Measurements from ENCODE around the gene ZNF827. TPM values are rescaled to one million over a fixed set of nuclear protein-coding genes. Genes with fewer than 3 reads are reported as not detected.

Gene ZNF827
- total RNA-seq, 4 donors from 2014 or later, result 3.0 to 11.0 (median 8.8) TPM

DNA sequence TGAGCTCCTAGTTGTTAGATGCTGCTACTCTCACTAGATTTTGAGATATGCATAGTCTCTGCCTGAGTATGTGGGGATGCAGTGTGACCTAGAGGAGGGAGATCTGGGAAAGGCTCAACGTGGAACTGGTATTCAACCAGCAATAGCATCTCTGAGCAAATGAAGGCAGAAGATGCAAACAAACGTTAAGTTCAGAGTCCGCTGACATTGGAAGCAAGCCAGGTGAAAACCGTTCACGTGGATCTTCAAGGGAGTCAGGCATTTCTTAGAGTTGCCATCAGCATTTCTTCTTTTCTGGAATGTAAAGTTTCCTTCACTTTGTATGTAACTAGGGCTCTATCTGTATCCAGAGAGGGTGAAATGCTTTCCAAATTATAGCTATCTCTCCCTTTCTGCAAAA lies 198.8 kb downstream of the ZNF827 start:
- 56% methylated on average over 5 of the region's 5 CpGs for WGBS
- Histone ChIP-seq H3K4me1 (peaks cover 21% of the 10 kb centered on the region), H3K9me3 (no peaks in the 10 kb centered on the region), H3K27me3 (no peaks in the 10 kb centered on the region), H3K36me3 (no peaks in the 10 kb centered on the region), H3K4me3 (no peak overlapping the region), H3K27ac (no peak overlapping the region)
- no peak for TF ChIP-seq POLR2A (IDR thresholded peaks at IDR 0.05)
- TF ChIP-seq POLR2AphosphoS5 (IDR thresholded peaks at IDR 0.05), result no peak
- no peak for TF ChIP-seq EP300 (IDR thresholded peaks at IDR 0.05)
- TF ChIP-seq, protein P1, sequence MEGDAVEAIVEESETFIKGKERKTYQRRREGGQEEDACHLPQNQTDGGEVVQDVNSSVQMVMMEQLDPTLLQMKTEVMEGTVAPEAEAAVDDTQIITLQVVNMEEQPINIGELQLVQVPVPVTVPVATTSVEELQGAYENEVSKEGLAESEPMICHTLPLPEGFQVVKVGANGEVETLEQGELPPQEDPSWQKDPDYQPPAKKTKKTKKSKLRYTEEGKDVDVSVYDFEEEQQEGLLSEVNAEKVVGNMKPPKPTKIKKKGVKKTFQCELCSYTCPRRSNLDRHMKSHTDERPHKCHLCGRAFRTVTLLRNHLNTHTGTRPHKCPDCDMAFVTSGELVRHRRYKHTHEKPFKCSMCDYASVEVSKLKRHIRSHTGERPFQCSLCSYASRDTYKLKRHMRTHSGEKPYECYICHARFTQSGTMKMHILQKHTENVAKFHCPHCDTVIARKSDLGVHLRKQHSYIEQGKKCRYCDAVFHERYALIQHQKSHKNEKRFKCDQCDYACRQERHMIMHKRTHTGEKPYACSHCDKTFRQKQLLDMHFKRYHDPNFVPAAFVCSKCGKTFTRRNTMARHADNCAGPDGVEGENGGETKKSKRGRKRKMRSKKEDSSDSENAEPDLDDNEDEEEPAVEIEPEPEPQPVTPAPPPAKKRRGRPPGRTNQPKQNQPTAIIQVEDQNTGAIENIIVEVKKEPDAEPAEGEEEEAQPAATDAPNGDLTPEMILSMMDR (IDR thresholded peaks at IDR 0.05), result no peak
- DNase-seq (ENCODE audit: low spot score in 2 of 2), result no peak

GRCh38 chr4:145736241-145736831 lies 202.3 kb downstream of the ZNF827 start:
- WGBS, result 28% methylated on average over 6 of the region's 9 CpGs
- no peaks in the 10 kb centered on the region for H3K36me3 ChIP-seq
- peaks cover 48% of the 10 kb centered on the region for H3K4me1 ChIP-seq
- H3K9me3 ChIP-seq, result no peaks in the 10 kb centered on the region
- peak overlapping the region; percentile 97 for H3K27ac ChIP-seq
- TF ChIP-seq POLR2A (IDR thresholded peaks at IDR 0.05) (no peak), POLR2AphosphoS5 (IDR thresholded peaks at IDR 0.05) (no peak), EP300 (IDR thresholded peaks at IDR 0.05) (no peak)
- TF ChIP-seq, protein P1 (IDR thresholded peaks at IDR 0.05), result no peak
- H3K27me3 ChIP-seq, result no peaks in the 10 kb centered on the region
- DNase-seq (ENCODE audit: low spot score in 2 of 2), result no peak
- H3K4me3 ChIP-seq, result no peak overlapping the region

GRCh38 chr4:145735827-145736226 lies 202.8 kb downstream of the ZNF827 start:
- Histone ChIP-seq H3K9me3 (no peaks in the 10 kb centered on the region), H3K36me3 (no peaks in the 10 kb centered on the region), H3K27ac (peak overlapping the region; percentile 97), H3K4me3 (no peak overlapping the region), H3K4me1 (peaks cover 53% of the 10 kb centered on the region), H3K27me3 (no peaks in the 10 kb centered on the region)
- TF ChIP-seq POLR2A (IDR thresholded peaks at IDR 0.05) (no peak), POLR2AphosphoS5 (IDR thresholded peaks at IDR 0.05) (no peak), EP300 (IDR thresholded peaks at IDR 0.05) (no peak)
- TF ChIP-seq, protein P1 (IDR thresholded peaks at IDR 0.05), result no peak
- DNase-seq (ENCODE audit: low spot score in 2 of 2), result no peak
- 64% methylated on average over 4 of the region's 4 CpGs for WGBS

DNA sequence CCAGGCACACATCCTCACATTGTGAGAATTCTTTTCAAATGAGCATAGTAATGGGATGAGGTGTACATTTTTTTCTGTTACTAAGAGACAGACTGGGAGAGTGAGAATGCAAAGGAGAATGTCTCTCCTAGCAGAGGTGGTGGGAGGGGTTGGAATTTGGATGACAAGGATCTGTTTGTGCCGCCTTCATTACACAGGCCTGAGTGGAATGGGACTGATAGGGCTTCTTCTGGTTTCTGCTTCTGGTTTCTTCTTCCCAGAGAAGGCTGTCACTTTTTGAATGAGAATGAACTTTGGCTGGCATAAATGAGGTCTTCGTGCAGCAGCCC lies 203.3 kb downstream of the ZNF827 start:
- peak overlapping the region; percentile 97 for H3K27ac ChIP-seq
- no peak for DNase-seq (ENCODE audit: low spot score in 2 of 2)
- peaks cover 56% of the 10 kb centered on the region for H3K4me1 ChIP-seq
- H3K9me3 ChIP-seq, result no peaks in the 10 kb centered on the region
- H3K27me3 ChIP-seq, result no peaks in the 10 kb centered on the region
- H3K36me3 ChIP-seq, result no peaks in the 10 kb centered on the region
- 46% methylated on average over 2 of the region's 2 CpGs for WGBS
- H3K4me3 ChIP-seq, result no peak overlapping the region
- TF ChIP-seq EP300 (IDR thresholded peaks at IDR 0.05) (no peak), POLR2AphosphoS5 (IDR thresholded peaks at IDR 0.05) (no peak), POLR2A (IDR thresholded peaks at IDR 0.05) (no peak)
- TF ChIP-seq, protein P1 (IDR thresholded peaks at IDR 0.05), result no peak

GRCh38 chr4:145734576-145735346 lies 203.9 kb downstream of the ZNF827 start:
- 21% methylated on average over 14 of the region's 14 CpGs for WGBS
- Histone ChIP-seq H3K27ac (peak overlapping the region; percentile 97), H3K27me3 (no peaks in the 10 kb centered on the region), H3K9me3 (no peaks in the 10 kb centered on the region), H3K4me3 (peak overlapping the region; percentile 61), H3K4me1 (peaks cover 56% of the 10 kb centered on the region), H3K36me3 (no peaks in the 10 kb centered on the region)
- peak in 1 of 2 donors; percentile 79 for DNase-seq (ENCODE audit: low spot score in 2 of 2)
- TF ChIP-seq EP300 (IDR thresholded peaks at IDR 0.05), result no peak
- TF ChIP-seq, protein P1 (IDR thresholded peaks at IDR 0.05), result no peak
- TF ChIP-seq POLR2AphosphoS5 (IDR thresholded peaks at IDR 0.05), result peak in 1 of 3 donors; percentile 11
- TF ChIP-seq POLR2A (IDR thresholded peaks at IDR 0.05), result no peak
